A549 (cell line): ENCODE results near the gene CORO2B.

Source experiments
- CEBPB ChIP-seq, 2 experiments: fragments of >200 bp in 1 of 2; sonication (Bioruptor Twin) in 1 of 2; formaldehyde crosslinking in 1 of 2; IDR thresholded peaks; 2 replicates each; pipeline ENCODE4 v1.6.1; 2012 to 2016
- CHD4 ChIP-seq: fragments of 200-600 bp; sonication (generic); IDR thresholded peaks from 2 replicates; pipeline ENCODE4 v1.6.1; 2016; ENCODE audit warnings: antibody characterized with exemption, mild to moderate bottlenecking, borderline replicate concordance
- ELK1 ChIP-seq: fragments of 150-350 bp; IDR thresholded peaks from 2 replicates; pipeline ENCODE4 v1.6.1; 2014; ENCODE audit warnings: low read depth, mild to moderate bottlenecking, low read length
- HDAC2 ChIP-seq: fragments of 200-600 bp; sonication (generic); IDR thresholded peaks from 2 replicates; pipeline ENCODE4 v1.6.1; 2016
- HEYL ChIP-seq: fragments of 250-450 bp; sonication (Bioruptor Pico); IDR thresholded peaks from 2 replicates; pipeline ENCODE4 v1.8.0; 2021; ENCODE audit warnings: mild to moderate bottlenecking, moderate library complexity
- HOXB5 ChIP-seq: fragments of 250-450 bp; sonication (Bioruptor Pico); IDR thresholded peaks from 2 replicates; pipeline ENCODE4 v1.5.0; 2020; ENCODE audit warnings: mild to moderate bottlenecking, moderate library complexity
- KDM1A ChIP-seq: fragments of 200-600 bp; sonication (generic); IDR thresholded peaks from 2 replicates; pipeline ENCODE4 v1.6.1; 2016; ENCODE audit warnings: low read depth, mild to moderate bottlenecking
- NPAS2 ChIP-seq: fragments of 250-450 bp; sonication (Bioruptor Pico); IDR thresholded peaks from 2 replicates; pipeline ENCODE4 v1.8.0; 2022; ENCODE audit warnings: mild to moderate bottlenecking, moderate library complexity, borderline replicate concordance
- POLR2A ChIP-seq: IDR thresholded peaks from 2 replicates; pipeline ENCODE4 v1.6.1; 2012; ENCODE audit warnings: mild to moderate bottlenecking, low read length
- RAD21 ChIP-seq, 2 experiments: fragments of >200 bp in 1 of 2; sonication (Bioruptor Twin) in 1 of 2; formaldehyde crosslinking in 1 of 2; IDR thresholded peaks in 1 of 2; conservative IDR thresholded peaks in 1 of 2; 2 replicates in 1 of 2; 3 replicates in 1 of 2; pipeline ENCODE4 v1.6.1; 2012 to 2018; ENCODE audit warnings: inconsistent platforms in 1 of 2
- ZC3H11A ChIP-seq: fragments of 450-650 bp; IDR thresholded peaks from 2 replicates; pipeline ENCODE4 v1.6.1; 2014; ENCODE audit warnings: antibody characterized with exemption, mild to moderate bottlenecking
- TF ChIP-seq, protein P1 (sequence below): fragments of >200 bp; sonication (Bioruptor Twin); formaldehyde crosslinking; IDR thresholded peaks from 3 replicates; pipeline ENCODE4 v1.5.1; 2016
- TF ChIP-seq, protein P2 (sequence below): IDR thresholded peaks from 2 replicates; pipeline ENCODE4 v1.6.1; 2012

- TF ChIP-seq, protein P1, sequence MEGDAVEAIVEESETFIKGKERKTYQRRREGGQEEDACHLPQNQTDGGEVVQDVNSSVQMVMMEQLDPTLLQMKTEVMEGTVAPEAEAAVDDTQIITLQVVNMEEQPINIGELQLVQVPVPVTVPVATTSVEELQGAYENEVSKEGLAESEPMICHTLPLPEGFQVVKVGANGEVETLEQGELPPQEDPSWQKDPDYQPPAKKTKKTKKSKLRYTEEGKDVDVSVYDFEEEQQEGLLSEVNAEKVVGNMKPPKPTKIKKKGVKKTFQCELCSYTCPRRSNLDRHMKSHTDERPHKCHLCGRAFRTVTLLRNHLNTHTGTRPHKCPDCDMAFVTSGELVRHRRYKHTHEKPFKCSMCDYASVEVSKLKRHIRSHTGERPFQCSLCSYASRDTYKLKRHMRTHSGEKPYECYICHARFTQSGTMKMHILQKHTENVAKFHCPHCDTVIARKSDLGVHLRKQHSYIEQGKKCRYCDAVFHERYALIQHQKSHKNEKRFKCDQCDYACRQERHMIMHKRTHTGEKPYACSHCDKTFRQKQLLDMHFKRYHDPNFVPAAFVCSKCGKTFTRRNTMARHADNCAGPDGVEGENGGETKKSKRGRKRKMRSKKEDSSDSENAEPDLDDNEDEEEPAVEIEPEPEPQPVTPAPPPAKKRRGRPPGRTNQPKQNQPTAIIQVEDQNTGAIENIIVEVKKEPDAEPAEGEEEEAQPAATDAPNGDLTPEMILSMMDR = no peak
- TF ChIP-seq HEYL = no peak
- TF ChIP-seq CHD4 = no peak
- TF ChIP-seq ELK1 = no peak
- TF ChIP-seq, protein P2, sequence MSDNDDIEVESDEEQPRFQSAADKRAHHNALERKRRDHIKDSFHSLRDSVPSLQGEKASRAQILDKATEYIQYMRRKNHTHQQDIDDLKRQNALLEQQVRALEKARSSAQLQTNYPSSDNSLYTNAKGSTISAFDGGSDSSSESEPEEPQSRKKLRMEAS = no peak
- no peak for TF ChIP-seq CEBPB (IDR thresholded peaks at IDR 0.05)
- no peak for TF ChIP-seq HOXB5 (CRISPR knock-in tag)
- no peak for TF ChIP-seq ZC3H11A
- no peak for TF ChIP-seq POLR2A
- TF ChIP-seq HDAC2 = no peak
- no peak for TF ChIP-seq KDM1A
- TF ChIP-seq RAD21 (conservative IDR thresholded peaks at IDR 0.05 in 1 of 2, IDR thresholded peaks at IDR 0.05 in 1 of 2) = no peak
- TF ChIP-seq NPAS2 (CRISPR knock-in tag) = no peak
These were observed 13.8 kb downstream of the CORO2B start for GRCh38 chr15:68592544-68592943.
